HCT116 (cell line): ENCODE measurements around the gene ETS2. TPM values are rescaled to one million over a fixed set of nuclear protein-coding genes. Genes with fewer than 3 reads are reported as not detected.

Source experiments
- ATAC-seq: fragments of 200-7000 bp; cut with Tn5 transposase; 2 replicates; pipeline ENCODE4 v1.9.1; 2020; ENCODE audit warnings: mild to moderate bottlenecking, moderate library complexity
- BruUV-seq: library from RNA; stranded (reverse); fragments of 400-500 nt; replicated peaks from 2 replicates; lab custom pipeline; 2021; lab: Mats Ljungman, UMichigan
- CTCF ChIA-PET: fragments of 300-600 bp; sonication (Branson Sonifier 250); formaldehyde crosslinking; loops from one replicate; lab custom pipeline; 2021; ENCODE audit warnings: antibody characterized with exemption; lab: Charles Lee
- POLR2A ChIA-PET: fragments of 300-600, 350-600 bp; sonication (Branson Sonifier 250); formaldehyde crosslinking; loops from one replicate; lab custom pipeline; 2021; ENCODE audit warnings: antibody characterized with exemption; lab: Charles Lee
- RAD21 ChIA-PET, 2 experiments: fragments of 300-600 bp; sonication (Branson Sonifier 250); formaldehyde crosslinking; loops; one replicate each; lab custom pipeline; 2023; ENCODE audit warnings: low total read pairs in 2 of 2; ENCODE audit not compliant: uncharacterized antibody in 2 of 2, unreplicated experiment in 2 of 2, low non-redundant PET in 1 of 2; lab: Charles Lee
- DNase-seq: peaks from one replicate; pipeline ENCODE4 v3.0.0-alpha.2; 2010; ENCODE audit warnings: low read depth, low spot score
- H2AFZ ChIP-seq: fragments of 200-600 bp; shearing (Covaris generic), sonication (generic); 2 replicates; pipeline ENCODE4 v1.6.1; 2017; ENCODE audit warnings: low read depth, mixed run types, mixed read lengths, antibody characterized with exemption, low read length; ENCODE audit not compliant: poor library complexity, severe bottlenecking
- H3K27ac ChIP-seq: 2 replicates; pipeline ENCODE4 v1.5.1; 2012; ENCODE audit warnings: low read depth, low read length
- H3K27me3 ChIP-seq: fragments of 200-600 bp; sonication (generic); 2 replicates; pipeline ENCODE4 v1.6.1; 2016; ENCODE audit warnings: mixed run types, low read length, mixed read lengths; ENCODE audit not compliant: insufficient read depth
- H3K36me3 ChIP-seq, 2 experiments: fragments of 200-500 bp in 1 of 2; fragments of 200-600 bp in 1 of 2; sonication (Bioruptor generic) in 1 of 2; sonication (generic) in 1 of 2; 2 replicates each; pipeline versions ENCODE4 v1.5.1 to v1.6.1; 2014 to 2016; ENCODE audit warnings: low read length in 2 of 2, inconsistent platforms in 1 of 2, mixed read lengths in 1 of 2, mixed run types in 1 of 2; ENCODE audit not compliant: insufficient read depth in 2 of 2, control insufficient read depth in 1 of 2
- H3K4me1 ChIP-seq, 2 experiments: fragments of 200-600 bp in 1 of 2; sonication (generic) in 1 of 2; 2 replicates each; pipeline versions ENCODE4 v1.5.1 to v1.6.1; 2012 to 2017; ENCODE audit warnings: low read length in 2 of 2, inconsistent platforms in 1 of 2, mild to moderate bottlenecking in 1 of 2, mixed read lengths in 1 of 2, mixed run types in 1 of 2, moderate library complexity in 1 of 2; ENCODE audit not compliant: insufficient read depth in 2 of 2, control insufficient read depth in 1 of 2
- H3K4me2 ChIP-seq: fragments of 200-600 bp; sonication (generic); 2 replicates; pipeline ENCODE4 v1.6.1; 2017; ENCODE audit warnings: mixed run types, low read length, mixed read lengths
- H3K4me3 ChIP-seq, 2 experiments: fragments of 200-600 bp in 1 of 2; sonication (generic) in 1 of 2; replicated peaks in 1 of 2; 2 replicates each; pipeline ENCODE4 v1.5.1; 2011 to 2016; ENCODE audit warnings: low read length in 2 of 2, control low read depth in 1 of 2, low read depth in 1 of 2, mild to moderate bottlenecking in 1 of 2, mixed read lengths in 1 of 2, mixed run types in 1 of 2
- H3K79me2 ChIP-seq: fragments of 200-600 bp; sonication (generic); 2 replicates; pipeline ENCODE4 v1.6.1; 2017; ENCODE audit warnings: mild to moderate bottlenecking, mixed run types, low read length, moderate library complexity, mixed read lengths; ENCODE audit not compliant: insufficient read depth
- H3K9ac ChIP-seq: fragments of 200-600 bp; sonication (generic); 2 replicates; pipeline ENCODE4 v1.6.1; 2016; ENCODE audit warnings: low read length, mixed read lengths
- H3K9me2 ChIP-seq: fragments of 200-600 bp; sonication (generic), shearing (Covaris generic); 2 replicates; pipeline ENCODE4 v1.6.1; 2017; ENCODE audit warnings: mixed run types, mild to moderate bottlenecking, moderate library complexity; ENCODE audit not compliant: insufficient read depth
- H3K9me3 ChIP-seq, 2 experiments: fragments of 200-500 bp in 1 of 2; fragments of 200-600 bp in 1 of 2; sonication (Bioruptor generic) in 1 of 2; sonication (generic) in 1 of 2; 2 replicates each; pipeline ENCODE4 v1.6.1; 2014 to 2017; ENCODE audit warnings: low read length in 2 of 2, mixed read lengths in 2 of 2, inconsistent platforms in 1 of 2, low read depth in 1 of 2, mild to moderate bottlenecking in 1 of 2, mixed run types in 1 of 2, moderate library complexity in 1 of 2; ENCODE audit not compliant: control insufficient read depth in 1 of 2, insufficient read depth in 1 of 2
- H4K20me1 ChIP-seq: fragments of 200-600 bp; sonication (generic), shearing (Covaris generic); 2 replicates; pipeline ENCODE4 v1.6.1; 2017; ENCODE audit warnings: mixed run types, mild to moderate bottlenecking, moderate library complexity; ENCODE audit not compliant: insufficient read depth
- ATF3 ChIP-seq: IDR thresholded peaks from 2 replicates; pipeline ENCODE4 v1.6.1; 2012
- CEBPB ChIP-seq: IDR thresholded peaks from 2 replicates; pipeline ENCODE4 v1.6.1; 2012; ENCODE audit warnings: low read depth
- CTCF ChIP-seq, 3 experiments: fragments of 200-600 bp in 1 of 3; sonication (generic) in 1 of 3; IDR thresholded peaks in 2 of 3; conservative IDR thresholded peaks in 1 of 3; 2 replicates each; pipeline ENCODE4 v1.5.1; 2012 to 2017; ENCODE audit warnings: low read depth in 2 of 3, low read length in 2 of 3, antibody characterized with exemption in 1 of 3, borderline replicate concordance in 1 of 3, control low read depth in 1 of 3, mild to moderate bottlenecking in 1 of 3, mixed read lengths in 1 of 3, mixed run types in 1 of 3, moderate library complexity in 1 of 3; ENCODE audit not compliant: insufficient read depth in 1 of 3
- ELF1 ChIP-seq: IDR thresholded peaks from 2 replicates; pipeline ENCODE4 v1.6.1; 2012; ENCODE audit warnings: low read depth, borderline replicate concordance
- EZH2 ChIP-seq: fragments of 200-600 bp; sonication (generic); IDR thresholded peaks from 2 replicates; pipeline ENCODE4 v1.6.1; 2017; ENCODE audit warnings: antibody characterized with exemption, mixed run types
- EZH2phosphoT487 ChIP-seq: fragments of 200-600 bp; IDR thresholded peaks from 2 replicates; pipeline ENCODE4 v1.6.1; 2018; ENCODE audit warnings: antibody characterized with exemption, borderline replicate concordance
- FOSL1 ChIP-seq: IDR thresholded peaks from 2 replicates; pipeline ENCODE4 v1.6.1; 2012; ENCODE audit warnings: low read depth
- JUND ChIP-seq: IDR thresholded peaks from 2 replicates; pipeline ENCODE4 v1.6.1; 2012
- MAX ChIP-seq: IDR thresholded peaks from 2 replicates; pipeline ENCODE4 v1.6.1; 2012
- POLR2A ChIP-seq: IDR thresholded peaks from 2 replicates; pipeline ENCODE4 v1.7.0; 2011; ENCODE audit warnings: borderline replicate concordance; ENCODE audit not compliant: insufficient read depth, insufficient read length; ENCODE audit errors: extremely low read depth
- RAD21 ChIP-seq: IDR thresholded peaks from 2 replicates; pipeline ENCODE4 v1.6.1; 2012; ENCODE audit warnings: low read depth, mild to moderate bottlenecking
- REST ChIP-seq: IDR thresholded peaks from 2 replicates; pipeline ENCODE4 v1.6.1; 2012; ENCODE audit warnings: low read depth
- SIN3A ChIP-seq: IDR thresholded peaks from 2 replicates; pipeline ENCODE4 v1.6.1; 2012; ENCODE audit warnings: low read depth
- SP1 ChIP-seq: IDR thresholded peaks from 2 replicates; pipeline ENCODE4 v1.6.1; 2012; ENCODE audit warnings: low read depth
- SRF ChIP-seq: IDR thresholded peaks from 2 replicates; pipeline ENCODE4 v1.6.1; 2012; ENCODE audit warnings: low read depth
- TCF7L2 ChIP-seq: IDR thresholded peaks from 2 replicates; pipeline ENCODE4 v1.7.0; 2011; ENCODE audit warnings: borderline replicate concordance, inconsistent platforms; ENCODE audit not compliant: insufficient read depth, insufficient read length; ENCODE audit errors: extremely low read depth
- ZFX ChIP-seq: fragments of 450-650 bp; IDR thresholded peaks from 2 replicates; pipeline ENCODE4 v1.6.1; 2017
- ZNF274 ChIP-seq: fragments of 200-500 bp; sonication (Bioruptor generic); IDR thresholded peaks from 2 replicates; pipeline ENCODE4 v1.6.1; 2014; ENCODE audit warnings: mild to moderate bottlenecking, low read depth, low read length, inconsistent platforms
- intact Hi-C: fragments of 100-400 bp; cut with micrococcal nuclease; formaldehyde crosslinking; loops from 2 replicates; pipeline ENCODE4 v1.10.0; 2022
- total RNA-seq: library from RNA; stranded (reverse); gene quantifications from one replicate; pipeline ENCODE4 v1.2.1, GENCODE V29; 2021; ENCODE audit not compliant: unreplicated experiment

Gene ETS2
- total RNA-seq, 1 experiment from 2014 or later: 32.9 TPM

GRCh38 chr21:38813143-38813542 lies 7.4 kb downstream of the ETS2 start:
- H3K4me3 ChIP-seq: no peak overlapping the region
- peaks cover 63% of the 10 kb centered on the region for H3K79me2 ChIP-seq
- TF ChIP-seq ATF3 (no peak), EZH2phosphoT487 (no peak), EZH2 (no peak), FOSL1 (no peak), CTCF (IDR thresholded peaks at IDR 0.05 in 2 of 3, conservative IDR thresholded peaks at IDR 0.05 in 1 of 3; ENCODE audit: borderline replicate concordance in 1 of 3, insufficient read depth in 1 of 3, low read depth in 2 of 3, low read length in 2 of 3) (no peak), TCF7L2 (no peak), ELF1 (no peak), JUND (no peak)
- CTCF ChIA-PET: no interaction called here
- H3K9me3 ChIP-seq: no peaks in the 10 kb centered on the region
- intact Hi-C loops: no loop called here
- H3K9ac ChIP-seq: no peak overlapping the region
- H4K20me1 ChIP-seq: no peaks in the 10 kb centered on the region
- ATAC-seq (no peak), DNase-seq (no peak)
- no peaks in the 10 kb centered on the region for H3K9me2 ChIP-seq
- H3K4me1 ChIP-seq: peaks cover 0 to 15% of the 10 kb centered on the region in 2 experiments; a peak in 2 of 4 replicates
- no peak overlapping the region for H2AFZ ChIP-seq
- RAD21 ChIA-PET: no interaction called here
- no peak overlapping the region for H3K4me2 ChIP-seq
- H3K36me3 ChIP-seq: peaks cover 66 to 69% of the 10 kb centered on the region in 2 experiments
- POLR2A ChIA-PET: no interaction called here
- BruUV-seq: no TSS peak
- H3K27me3 ChIP-seq: no peaks in the 10 kb centered on the region
- no peak overlapping the region for H3K27ac ChIP-seq

GRCh38 chr21:38813547-38813946 lies 7.8 kb downstream of the ETS2 start:
- ChIA-PET POLR2A (no interaction called here), RAD21 (no interaction called here), CTCF (no interaction called here)
- intact Hi-C loops: no loop called here
- ATAC-seq (no peak), DNase-seq (no peak)
- Histone ChIP-seq H3K4me2 (no peak overlapping the region), H2AFZ (no peak overlapping the region), H4K20me1 (no peaks in the 10 kb centered on the region), H3K4me3 (no peak overlapping the region), H3K79me2 (peaks cover 62% of the 10 kb centered on the region), H3K27ac (no peak overlapping the region), H3K27me3 (no peaks in the 10 kb centered on the region), H3K9me3 (no peaks in the 10 kb centered on the region), H3K9me2 (no peaks in the 10 kb centered on the region), H3K36me3 (peaks cover 66 to 73% of the 10 kb centered on the region in 2 experiments), H3K9ac (no peak overlapping the region), H3K4me1 (peaks cover 0 to 16% of the 10 kb centered on the region in 2 experiments; a peak in 2 of 4 replicates)
- no TSS peak for BruUV-seq
- no peak for TF ChIP-seq CEBPB
- TF ChIP-seq TCF7L2: no peak
- no peak for TF ChIP-seq RAD21
- no peak for TF ChIP-seq SP1
- no peak for TF ChIP-seq ZFX
- TF ChIP-seq POLR2A: no peak
- no peak for TF ChIP-seq MAX
- no peak for TF ChIP-seq ZNF274
- TF ChIP-seq REST: no peak
- no peak for TF ChIP-seq SIN3A
- TF ChIP-seq SRF: no peak
